ENCODE results near the gene TMEM37.
A peak's percentile ranks its signal among the peaks of the same experiment; 100 is the strongest.

Gene TMEM37

DNA sequence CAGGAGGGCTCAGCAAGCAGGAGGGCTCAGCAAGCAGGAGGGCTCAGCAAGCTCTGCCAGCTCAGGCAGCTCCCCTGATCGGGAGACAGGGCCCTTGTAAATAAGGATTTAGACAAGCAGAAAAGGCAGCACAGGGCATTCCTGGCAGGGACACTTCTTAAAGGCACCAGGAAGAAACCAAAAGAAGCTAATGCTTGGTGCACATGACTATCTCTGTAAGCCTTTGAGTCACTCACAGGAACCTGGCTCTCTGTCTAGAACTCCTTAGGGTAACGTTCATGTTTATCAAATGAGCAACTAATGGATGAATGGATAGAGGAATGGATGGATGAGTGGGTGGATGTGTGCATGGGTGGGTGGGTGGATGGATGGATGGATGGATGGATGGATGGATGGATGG is 28.4 kb downstream of the TMEM37 start:
- DNase-seq (ENCODE audit: low spot score) = no peak

DNA sequence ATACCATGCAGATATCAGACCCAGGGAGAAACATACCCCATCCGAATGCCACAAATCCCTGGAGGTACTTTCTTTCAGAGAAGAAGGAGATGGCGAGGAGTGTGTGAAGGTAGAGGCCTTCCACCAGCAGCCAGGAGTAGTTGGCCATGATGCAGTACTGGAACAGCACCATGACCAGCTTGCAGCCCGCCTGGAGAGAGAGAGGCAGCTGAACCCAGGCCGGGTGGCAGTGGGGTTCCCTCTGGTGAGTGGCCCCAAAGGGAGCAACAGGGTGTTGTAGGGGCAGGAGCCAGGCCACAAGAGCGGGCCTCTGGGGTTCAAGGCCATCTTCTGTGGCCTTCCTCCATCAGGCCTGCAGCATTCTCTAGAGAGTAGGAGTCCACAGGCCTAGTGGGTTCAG is 30.2 kb downstream of the TMEM37 start:
- DNase-seq (ENCODE audit: low spot score) = no peak

DNA sequence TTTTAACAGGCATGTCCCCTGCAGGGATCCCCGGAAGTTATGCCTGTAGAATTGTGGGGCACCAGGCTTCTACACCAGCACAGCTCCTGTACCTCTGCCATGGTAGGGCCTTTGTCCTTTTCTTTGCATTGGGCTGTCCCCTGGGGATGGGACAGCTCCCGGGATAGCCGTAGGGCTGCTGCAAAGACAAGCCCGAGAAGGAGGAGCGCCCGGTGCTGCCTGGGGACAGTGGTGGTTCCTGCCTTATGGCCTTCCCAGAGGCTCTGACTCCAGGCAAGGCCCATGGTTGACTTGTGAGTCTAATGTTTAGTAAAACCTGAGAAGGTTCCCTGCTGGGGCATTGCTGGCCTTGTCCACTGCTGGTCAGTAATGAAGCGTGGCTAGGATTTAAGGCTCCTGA is 30.9 kb downstream of the TMEM37 start:
- DNase-seq (ENCODE audit: low spot score) = no peak

DNA sequence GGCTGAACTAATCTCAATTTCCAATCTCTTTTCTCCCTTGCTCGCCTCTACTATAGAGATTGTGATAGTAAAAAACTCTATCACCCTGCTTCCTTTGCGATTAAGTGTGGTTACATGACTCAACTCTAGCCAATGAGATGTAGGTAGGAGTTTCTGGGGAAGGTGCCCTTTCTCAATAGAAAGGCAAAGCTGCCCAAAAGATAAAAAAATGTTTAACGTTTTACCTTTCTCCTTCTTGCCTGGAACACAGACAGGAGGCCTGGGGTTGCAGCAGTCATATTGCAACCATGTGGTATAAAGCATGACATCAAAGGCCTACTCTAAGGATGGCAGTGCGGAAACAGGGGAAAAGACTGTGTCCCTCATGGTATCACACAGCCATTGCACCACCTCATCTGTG is 31.5 kb downstream of the TMEM37 start:
- no peak for DNase-seq (ENCODE audit: low spot score)

DNA sequence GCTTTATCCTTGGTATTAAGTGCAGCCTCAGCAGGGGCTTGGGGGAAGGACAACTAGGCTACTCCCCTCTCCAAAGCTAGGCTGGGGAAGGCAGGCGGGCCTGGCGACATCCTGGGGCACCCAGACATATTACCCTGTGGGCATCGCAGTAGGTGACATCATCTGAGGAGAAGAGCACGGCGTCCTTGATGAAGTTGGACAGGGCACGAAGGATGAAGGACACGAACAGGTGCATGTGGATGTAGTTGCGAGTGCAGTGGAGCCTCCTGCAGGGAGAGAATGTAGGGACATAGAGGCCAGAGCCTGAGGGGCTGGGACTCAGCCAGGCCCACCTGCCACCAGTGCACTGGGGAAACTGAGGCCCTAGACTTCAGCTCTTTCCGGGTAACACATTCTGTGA is 32.3 kb downstream of the TMEM37 start:
- no peak for DNase-seq (ENCODE audit: low spot score)

DNA sequence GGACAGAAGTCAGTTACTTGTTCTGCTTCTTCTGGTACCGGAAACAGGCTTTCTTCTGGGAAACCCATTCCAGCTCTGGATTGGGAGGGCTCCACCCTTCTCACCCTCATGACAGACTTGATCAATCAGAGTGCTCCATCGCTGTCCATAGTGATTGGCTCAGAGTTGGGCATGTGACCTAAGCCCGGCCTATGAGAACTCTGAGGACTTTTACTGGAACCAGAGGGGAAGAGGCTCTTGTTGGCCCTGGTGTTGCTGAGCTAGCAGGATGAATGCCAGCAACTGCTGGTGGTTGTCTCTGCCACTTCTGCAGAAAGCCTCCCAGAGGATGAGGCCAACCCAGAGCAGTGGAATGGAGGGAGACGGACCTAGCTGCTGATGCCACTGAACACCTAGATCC is 33.3 kb downstream of the TMEM37 start:
- no peak for DNase-seq (ENCODE audit: low spot score)

DNA sequence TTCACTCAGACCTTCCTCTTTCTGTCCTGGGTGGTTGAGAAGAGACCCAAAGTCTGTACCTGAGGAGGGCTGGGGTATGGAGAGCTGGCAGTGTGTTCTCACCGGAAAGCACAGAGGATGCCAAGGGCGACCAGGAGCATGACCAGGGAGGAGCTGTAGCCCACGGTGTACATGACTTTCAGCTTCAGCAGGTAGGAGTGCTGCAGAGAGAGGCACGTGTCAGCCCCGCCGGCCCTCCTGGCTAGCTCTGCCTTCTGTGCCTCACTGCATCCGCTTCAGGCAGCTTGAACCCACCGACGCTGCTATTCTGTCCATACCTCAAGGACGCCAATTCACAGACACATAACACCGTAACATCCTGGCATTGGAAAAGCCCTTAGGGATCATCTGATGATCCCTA is 34.0 kb downstream of the TMEM37 start:
- no peak for DNase-seq (ENCODE audit: low spot score)

DNA sequence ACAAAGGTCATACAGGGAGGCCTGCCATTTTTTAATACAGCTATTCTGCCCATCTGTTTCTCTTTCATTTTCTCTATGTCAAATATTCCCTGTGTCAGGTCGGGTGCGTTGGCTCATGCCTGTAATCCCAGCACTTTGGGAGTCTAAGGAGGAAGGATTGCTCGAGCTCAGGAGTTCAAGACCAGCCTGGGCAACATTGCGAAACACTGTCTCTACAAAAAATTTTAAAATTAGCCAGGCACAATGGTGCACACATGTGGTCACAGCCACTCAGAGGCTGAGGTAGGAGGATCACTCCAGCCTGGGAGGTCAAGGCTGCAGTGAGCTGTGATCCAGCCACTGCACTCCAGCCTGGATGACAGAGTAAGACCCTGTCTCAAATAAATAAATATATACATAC is 34.7 kb downstream of the TMEM37 start:
- no peak for DNase-seq (ENCODE audit: low spot score)

DNA sequence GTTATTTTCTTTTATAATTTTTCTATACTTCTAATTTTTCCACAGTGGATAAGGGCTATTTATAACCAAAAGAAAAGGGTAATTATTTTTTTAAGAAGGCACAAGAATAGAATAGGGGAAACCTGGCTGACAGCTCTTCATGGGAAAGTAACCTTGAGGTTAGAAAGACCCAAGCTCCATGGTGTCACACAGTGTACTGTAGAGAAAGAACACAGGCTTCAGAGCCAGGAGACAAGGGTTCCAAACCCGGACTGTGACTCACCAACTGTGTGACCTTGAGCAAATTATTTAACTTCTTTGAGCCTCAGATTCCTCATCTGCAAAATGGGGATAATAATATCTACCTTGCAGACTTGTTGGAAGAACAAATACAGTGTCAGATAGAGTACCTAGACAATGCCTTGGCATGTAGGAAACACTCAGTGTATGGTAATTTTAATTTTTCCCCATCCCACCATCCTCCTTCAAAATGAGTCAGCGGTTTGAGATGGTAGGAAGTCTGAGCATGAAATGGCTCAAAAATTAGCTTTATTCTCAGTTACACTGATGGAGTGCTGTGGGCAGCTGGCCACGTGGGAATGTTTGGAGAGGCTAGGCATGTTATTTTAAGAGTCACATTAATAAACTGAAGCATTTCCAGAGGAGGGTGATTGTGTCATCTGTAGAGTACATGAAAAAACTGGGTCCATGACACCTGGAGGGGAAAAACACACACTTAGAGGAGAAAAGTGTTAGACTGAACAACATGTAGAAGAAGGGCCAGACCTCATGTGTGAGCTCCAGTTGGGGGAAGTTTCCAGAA is 36.7 kb downstream of the TMEM37 start:
- no peak for DNase-seq (ENCODE audit: low spot score)

DNA sequence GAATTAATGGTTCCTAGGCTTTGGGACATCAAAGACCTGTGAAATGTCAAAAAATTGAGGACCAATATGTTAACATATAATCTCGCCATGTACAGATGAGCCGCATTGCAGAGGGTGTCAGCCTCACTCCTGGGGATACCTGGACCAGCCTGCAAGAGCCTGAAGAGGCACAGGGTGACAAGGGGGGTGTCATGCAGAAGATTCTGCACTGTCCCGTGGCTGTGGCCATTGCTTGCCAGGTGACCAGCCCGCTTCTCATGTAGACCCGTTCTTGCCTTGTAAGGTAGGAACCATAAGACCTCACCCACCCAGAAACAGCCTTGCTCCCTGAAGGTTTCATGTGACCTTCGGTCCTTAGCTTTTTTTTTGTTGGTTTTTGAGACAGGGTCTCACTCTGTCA is 37.5 kb downstream of the TMEM37 start:
- DNase-seq (ENCODE audit: low spot score) = no peak

DNA sequence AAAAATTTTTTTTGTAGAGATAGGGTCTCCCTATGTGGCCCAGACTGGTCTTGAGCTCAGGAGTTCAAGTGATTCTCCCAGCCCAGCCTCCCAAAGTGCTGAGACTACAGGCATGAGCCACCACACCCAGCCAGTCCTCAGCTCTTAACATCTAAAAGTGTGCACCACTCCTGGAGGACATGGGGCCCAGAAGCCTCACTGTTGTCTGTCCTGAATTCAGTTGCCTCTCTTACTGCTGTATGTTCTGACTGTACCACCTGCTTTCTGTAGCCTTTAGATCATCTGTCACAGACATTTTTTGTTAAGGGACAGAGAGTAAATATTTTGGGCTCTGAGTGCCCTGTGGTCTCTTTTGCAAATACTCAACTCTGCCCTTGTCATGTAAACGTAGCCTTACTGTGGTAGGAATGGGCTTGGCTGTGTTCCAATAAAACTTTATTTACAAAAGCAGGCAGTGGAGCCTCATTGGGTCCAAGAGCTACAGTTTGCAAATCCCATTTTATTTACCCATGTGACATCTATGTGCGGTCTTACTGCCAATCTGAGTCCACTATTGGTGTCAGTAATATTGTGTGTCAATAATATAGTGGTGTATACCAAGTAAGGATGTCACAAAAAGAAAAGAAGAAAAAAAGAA is 38.1 kb downstream of the TMEM37 start:
- no peak for DNase-seq (ENCODE audit: low spot score)

DNA sequence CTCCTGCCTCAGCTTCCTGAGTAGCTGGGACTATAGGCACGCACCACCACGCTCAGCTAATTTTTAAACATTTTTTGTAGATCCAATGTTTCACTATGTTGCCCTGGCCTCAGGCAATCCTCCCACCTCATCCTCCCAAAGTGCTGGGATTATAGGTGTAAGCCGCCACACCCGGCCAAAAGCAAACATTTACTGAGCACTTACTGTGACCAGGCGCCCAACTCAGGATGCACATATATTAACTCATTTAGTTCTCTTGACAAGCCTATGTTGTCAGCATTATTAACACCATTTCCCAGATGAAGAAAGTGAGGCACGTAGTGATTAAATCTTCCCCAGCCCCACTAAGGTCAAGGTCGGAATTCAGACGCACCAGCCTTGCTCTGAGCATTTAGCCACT is 41.1 kb downstream of the TMEM37 start:
- DNase-seq (ENCODE audit: low spot score) = no peak

DNA sequence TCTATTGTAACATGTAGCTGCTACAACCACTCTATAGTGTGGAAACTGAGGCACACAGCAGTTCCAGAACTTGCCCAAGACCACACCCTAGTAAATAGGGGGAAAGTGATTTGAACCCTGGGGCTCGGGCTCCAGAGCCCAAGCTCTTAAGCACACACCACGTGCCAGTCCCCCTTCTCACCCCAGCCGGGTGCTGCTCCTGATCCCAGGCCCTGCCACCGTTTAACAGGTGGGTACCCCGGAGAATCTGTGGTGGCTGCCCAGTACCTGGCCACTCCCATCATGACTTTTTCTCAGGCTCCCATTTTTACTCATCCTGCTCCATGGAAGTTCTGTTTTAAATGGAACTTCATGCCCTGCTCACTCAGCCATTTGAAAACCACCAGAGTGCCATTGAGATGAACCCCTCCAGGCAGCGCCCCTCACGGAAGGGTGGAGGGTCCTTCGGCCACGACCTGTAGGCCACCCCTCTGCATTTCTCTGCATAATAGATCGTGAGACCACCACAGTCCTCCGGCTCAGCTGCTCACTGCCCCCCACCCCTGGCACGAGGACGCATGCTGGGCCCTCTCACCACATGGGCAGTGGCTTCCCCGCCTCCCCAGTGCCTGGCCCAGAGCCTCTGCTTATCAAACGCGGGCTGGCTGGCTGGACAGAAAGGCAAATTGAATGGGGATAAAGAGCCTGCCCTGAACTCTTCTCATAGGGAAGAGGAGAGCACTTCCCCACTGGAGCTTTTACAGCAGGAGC is 42.1 kb downstream of the TMEM37 start:
- no peak for DNase-seq (ENCODE audit: low spot score)

DNA sequence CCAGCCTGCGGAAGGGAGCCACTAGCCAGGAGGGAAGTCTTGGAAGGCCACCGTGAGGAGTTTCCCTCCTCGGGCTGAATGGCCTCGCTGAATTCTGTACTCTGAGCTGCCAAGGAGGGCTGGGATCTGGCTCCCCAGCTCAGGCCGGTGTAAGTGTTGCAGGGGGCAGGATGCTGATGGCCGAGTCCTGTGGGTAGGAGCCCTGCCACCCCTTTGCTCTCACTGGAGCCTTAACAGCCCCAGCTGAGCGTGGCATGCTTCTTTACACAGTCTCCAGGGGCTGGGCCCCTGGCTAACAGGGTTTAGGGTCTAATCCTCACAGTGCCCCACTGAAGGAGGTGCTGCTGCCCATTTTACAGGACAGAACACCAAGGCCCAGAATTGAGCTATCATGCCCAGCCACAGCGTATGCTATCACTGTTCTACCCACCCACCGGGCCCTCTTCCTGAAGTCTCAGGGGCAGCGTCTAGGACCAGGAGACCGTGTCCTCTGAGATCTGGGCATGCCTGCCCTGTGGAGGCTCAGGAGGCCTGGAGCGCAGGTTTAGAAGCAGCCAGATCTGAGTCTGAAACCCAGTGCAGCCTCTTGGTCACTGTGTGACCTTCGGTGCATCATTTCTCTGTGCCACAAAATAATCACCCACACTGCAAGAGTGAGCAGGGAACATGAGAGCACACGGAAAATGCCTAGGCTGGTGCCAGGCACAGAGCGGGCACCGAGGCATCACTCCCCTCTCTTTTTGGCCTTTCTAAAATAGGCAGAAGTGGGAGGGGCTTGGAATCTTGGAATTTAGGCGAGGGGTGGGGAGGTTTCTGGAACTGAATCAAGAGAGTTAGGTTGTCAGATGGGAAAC is 42.9 kb downstream of the TMEM37 start:
- DNase-seq (ENCODE audit: low spot score) = no peak

DNA sequence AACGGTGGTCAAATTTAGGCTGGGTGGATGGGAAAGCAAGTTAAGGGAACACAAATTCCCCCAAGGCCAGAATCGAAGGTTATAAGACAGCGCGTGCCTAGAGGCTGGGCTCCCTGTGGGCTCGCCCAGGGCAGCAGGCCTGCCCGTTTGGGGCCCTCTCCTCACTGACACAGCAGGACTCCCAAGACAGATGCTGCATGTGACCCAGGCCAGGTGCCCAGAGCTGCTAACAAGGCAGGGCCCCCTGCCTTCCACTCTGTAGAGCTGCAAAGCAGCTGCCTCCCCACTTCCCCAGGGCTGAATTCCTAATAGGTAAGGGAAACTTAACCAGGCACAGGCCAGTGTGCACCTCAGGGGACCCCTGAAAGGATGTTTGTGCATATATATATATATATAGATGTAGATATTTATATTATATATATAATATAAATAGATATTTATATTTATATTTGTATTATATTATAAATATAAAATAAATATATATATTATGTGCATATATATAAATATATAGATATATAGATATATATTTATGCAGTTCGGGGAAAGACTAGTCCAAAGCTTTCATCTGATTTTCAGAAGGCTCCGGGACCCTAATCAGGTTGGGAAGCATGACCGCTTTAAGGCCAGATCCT is 43.7 kb downstream of the TMEM37 start:
- no peak for DNase-seq (ENCODE audit: low spot score)

DNA sequence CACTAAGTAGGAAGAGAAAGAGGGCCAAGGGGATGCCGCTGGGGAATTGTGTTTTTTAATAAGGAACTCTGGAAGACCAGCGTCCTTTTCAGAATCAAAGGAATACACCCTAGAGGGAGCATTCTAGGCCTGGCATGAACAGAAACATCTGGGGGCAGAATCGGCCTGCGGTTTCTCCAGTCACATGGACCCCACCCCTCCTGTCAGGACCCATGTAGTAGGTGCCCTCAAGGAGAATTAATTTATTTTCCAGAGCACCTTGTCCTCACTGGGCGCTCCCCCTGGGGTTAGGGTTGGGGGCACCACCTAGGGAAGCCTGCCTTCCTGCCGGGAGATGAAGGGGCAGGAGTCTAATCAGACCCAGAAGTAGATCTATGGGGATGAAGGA is 44.2 kb downstream of the TMEM37 start:
- no peak for DNase-seq (ENCODE audit: low spot score)

DNA sequence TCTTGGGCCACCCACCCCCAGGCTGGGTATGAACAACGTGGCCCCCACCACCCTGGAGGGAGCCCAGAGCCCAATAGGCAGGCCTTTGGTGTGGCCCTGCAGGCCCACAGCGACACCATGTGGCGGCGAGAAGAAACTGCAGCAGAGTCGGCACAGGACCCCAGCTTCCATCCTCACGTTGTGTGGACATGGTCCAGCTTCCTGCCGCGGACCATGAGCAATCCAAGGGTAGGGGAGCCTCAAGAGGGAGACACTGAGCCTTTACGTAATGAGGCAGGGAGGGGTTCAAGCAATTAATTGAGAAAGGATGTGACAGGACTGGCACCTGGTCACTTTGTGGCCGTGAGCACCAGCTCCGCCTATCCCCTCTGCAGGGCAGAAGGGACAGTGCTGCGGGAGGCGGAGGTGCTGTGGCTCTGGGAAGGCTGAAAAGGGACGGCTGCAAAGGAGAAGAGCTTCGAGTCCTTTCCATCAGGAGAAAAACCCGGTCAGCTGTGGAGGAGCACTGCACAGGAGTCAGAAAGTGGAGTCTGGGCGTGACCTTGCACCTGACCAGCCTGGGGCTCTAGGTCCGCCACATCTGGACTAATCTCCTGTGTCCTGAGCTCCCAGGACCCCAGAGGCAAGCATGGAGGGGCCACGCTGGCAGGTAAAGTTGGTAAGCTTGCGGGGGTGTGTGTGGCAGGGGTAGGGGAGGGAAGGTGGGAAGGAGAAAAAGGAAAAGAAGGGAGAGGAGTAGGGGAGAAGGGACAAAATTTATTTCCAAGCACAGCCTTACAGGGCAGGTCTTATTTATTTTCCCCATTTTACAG is 44.9 kb downstream of the TMEM37 start:
- peak; percentile 87 for DNase-seq (ENCODE audit: low spot score)

DNA sequence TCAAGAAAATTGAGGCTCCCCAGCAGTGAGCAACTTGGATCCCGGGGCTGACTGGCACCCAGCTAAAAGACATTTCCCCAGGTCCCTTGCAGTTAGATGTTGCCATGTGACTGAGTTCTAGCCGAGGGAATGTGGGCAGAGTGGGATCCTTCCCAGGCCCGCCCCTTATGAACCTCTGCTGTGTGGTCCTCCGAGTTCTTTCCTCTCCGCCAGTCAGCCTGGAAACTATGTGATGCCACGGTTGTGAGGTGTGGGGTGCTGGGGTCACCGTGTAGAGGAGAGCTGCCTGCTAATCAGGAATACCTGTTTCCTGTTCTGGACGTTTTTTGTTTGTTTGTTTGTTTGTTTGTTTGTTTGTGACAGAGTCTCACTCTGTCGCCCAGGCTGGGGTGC is 45.5 kb downstream of the TMEM37 start:
- DNase-seq (ENCODE audit: low spot score) = no peak

DNA sequence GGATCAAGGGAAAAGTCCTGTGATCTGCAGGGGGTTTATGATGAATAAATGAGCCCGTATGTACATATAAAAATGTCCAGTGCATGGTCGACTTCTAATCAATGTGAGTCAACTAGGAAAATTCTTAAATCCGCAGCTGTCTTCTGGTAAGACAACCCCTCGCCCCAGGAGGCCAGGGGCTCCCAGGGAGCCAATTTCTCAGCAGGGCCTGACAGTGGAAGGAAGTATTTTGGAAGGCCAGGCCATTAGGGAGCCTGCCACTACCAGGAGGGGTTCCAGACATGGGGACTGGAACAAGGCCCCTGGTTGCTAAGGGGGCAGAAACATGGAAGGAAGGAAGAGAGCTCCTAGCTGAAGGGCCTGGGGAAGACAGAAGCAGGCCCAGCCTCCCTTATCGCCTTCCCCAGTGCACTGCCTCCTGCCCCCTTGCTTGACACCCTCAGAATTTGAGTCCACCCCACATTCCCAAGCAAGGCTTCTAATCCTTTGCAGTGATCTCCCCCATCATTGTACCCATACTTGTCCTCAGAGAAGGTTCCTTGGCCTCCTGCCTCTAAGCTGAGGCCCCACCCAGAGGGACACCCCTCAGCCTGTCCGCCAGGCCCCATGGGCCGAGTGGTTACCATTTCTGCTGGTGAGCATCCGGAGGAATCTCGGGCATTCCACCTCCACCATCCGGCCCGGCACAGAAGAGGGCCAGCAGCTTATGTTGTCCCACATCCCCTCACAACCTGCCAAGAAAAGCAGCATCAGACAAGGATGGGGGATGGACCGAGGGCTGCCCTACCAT is 46.7 kb downstream of the TMEM37 start:
- no peak for DNase-seq (ENCODE audit: low spot score)

DNA sequence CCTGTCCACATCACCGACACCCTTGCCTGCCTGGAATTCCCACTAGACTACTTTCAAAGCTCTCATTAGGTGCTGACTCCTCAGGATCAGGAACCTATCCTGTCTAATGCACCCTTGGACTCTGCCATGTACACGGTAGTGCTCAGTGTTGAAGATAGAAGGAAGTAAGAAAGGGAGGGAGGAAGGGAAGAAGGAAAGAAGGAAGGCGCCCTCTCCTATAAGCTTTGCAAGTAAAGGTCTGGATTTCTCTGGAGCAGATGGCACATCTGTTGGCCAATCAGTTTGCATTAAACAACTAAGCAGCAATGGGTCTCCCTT is 47.3 kb downstream of the TMEM37 start:
- no peak for DNase-seq (ENCODE audit: low spot score)
